OCI-LY7 (cell line): Measurements from ENCODE around the gene SEMA3G. TPM values are rescaled to one million over a fixed set of nuclear protein-coding genes. Genes with fewer than 3 reads are reported as not detected.

ENCODE experiments used
- BruUV-seq: library from RNA; stranded (reverse); fragments of 400-500 nt; replicated peaks from 2 replicates; lab custom pipeline; 2021; lab: Mats Ljungman, UMichigan
- CTCF ChIA-PET: fragments of 300-600 bp; sonication (Branson Sonifier 250); formaldehyde crosslinking; loops from one replicate; lab custom pipeline; 2022; ENCODE audit warnings: antibody characterized with exemption; ENCODE audit not compliant: unreplicated experiment; lab: Charles Lee
- POLR2A ChIA-PET: fragments of 300-600 bp; sonication (Branson Sonifier 250); formaldehyde crosslinking; loops from one replicate; lab custom pipeline; 2022; ENCODE audit warnings: antibody characterized with exemption; lab: Charles Lee
- DNase-seq: peaks from one replicate; pipeline ENCODE4 v3.0.0-alpha.2; 2015; ENCODE audit warnings: low spot score
- H2AFZ ChIP-seq: fragments of 200-600 bp; sonication (generic), shearing (Covaris generic); 2 replicates; pipeline ENCODE4 v1.6.1; 2014; ENCODE audit warnings: mild to moderate bottlenecking, antibody characterized with exemption, low read length, moderate library complexity
- H3K27ac ChIP-seq: fragments of 200-600 bp; sonication (generic); 2 replicates; pipeline ENCODE4 v1.5.1; 2014; ENCODE audit warnings: mixed run types, low read depth, mild to moderate bottlenecking, moderate library complexity, low read length, inconsistent platforms; ENCODE audit not compliant: poor library complexity, severe bottlenecking
- H3K36me3 ChIP-seq: fragments of 200-600 bp; sonication (generic); 2 replicates; pipeline ENCODE4 v1.6.1; 2014; ENCODE audit warnings: mild to moderate bottlenecking, antibody characterized with exemption, low read length, moderate library complexity, mixed read lengths; ENCODE audit not compliant: insufficient read depth
- H3K4me1 ChIP-seq: fragments of 200-600 bp; sonication (generic); 2 replicates; pipeline ENCODE4 v1.5.1; 2014; ENCODE audit warnings: mild to moderate bottlenecking, low read length; ENCODE audit not compliant: insufficient read depth, poor library complexity, severe bottlenecking
- H3K4me2 ChIP-seq: fragments of 200-600 bp; sonication (generic); 2 replicates; pipeline ENCODE4 v1.6.1; 2014; ENCODE audit warnings: mild to moderate bottlenecking, low read length
- H3K4me3 ChIP-seq: fragments of 200-600 bp; sonication (generic); 2 replicates; pipeline ENCODE4 v1.5.1; 2014; ENCODE audit warnings: mild to moderate bottlenecking, low read depth, low read length; ENCODE audit not compliant: poor library complexity, severe bottlenecking
- H3K79me2 ChIP-seq: fragments of 200-600 bp; sonication (generic); 2 replicates; pipeline ENCODE4 v1.6.1; 2016; ENCODE audit warnings: low read depth, mild to moderate bottlenecking, low read length, moderate library complexity, mixed read lengths; ENCODE audit not compliant: insufficient read depth
- H3K9me2 ChIP-seq: fragments of 200-600 bp; sonication (generic); 2 replicates; pipeline ENCODE4 v1.6.1; 2016; ENCODE audit warnings: mild to moderate bottlenecking, low read length, mixed read lengths; ENCODE audit not compliant: insufficient read depth
- H3K9me3 ChIP-seq: fragments of 200-600 bp; sonication (generic); 2 replicates; pipeline ENCODE4 v1.6.1; 2014; ENCODE audit warnings: mild to moderate bottlenecking, mixed run types, low read length, mixed read lengths
- H4K20me1 ChIP-seq: fragments of 200-600 bp; sonication (generic); 2 replicates; pipeline ENCODE4 v1.6.1; 2014; ENCODE audit warnings: mild to moderate bottlenecking, antibody characterized with exemption, low read length, moderate library complexity, mixed read lengths; ENCODE audit not compliant: insufficient read depth
- CTCF ChIP-seq: fragments of 200-600 bp; sonication (generic); conservative IDR thresholded peaks from 2 replicates; pipeline ENCODE4 v1.5.1; 2014; ENCODE audit warnings: mild to moderate bottlenecking, antibody characterized with exemption, low read length, moderate library complexity, mixed read lengths
- EZH2phosphoT487 ChIP-seq: fragments of 200-600 bp; sonication (generic); IDR thresholded peaks from 2 replicates; pipeline ENCODE4 v1.6.1; 2018; ENCODE audit warnings: low read depth, borderline replicate concordance, mild to moderate bottlenecking, mixed run types, antibody characterized with exemption, low read length, moderate library complexity, mixed read lengths
- intact Hi-C: fragments of 100-400 bp; cut with micrococcal nuclease; formaldehyde crosslinking; loops from one replicate; pipeline ENCODE4 v1.10.0; 2022; ENCODE audit not compliant: unreplicated experiment
- total RNA-seq, 2 experiments: library from RNA; depleted of rRNA in 1 of 2; stranded (reverse); fragments of >200 nt in 1 of 2; shearing (Covaris generic) in 1 of 2; gene quantifications; 2 replicates each; pipeline ENCODE4 v1.2.3, GENCODE V29; 2014 to 2022

Gene SEMA3G
- total RNA-seq, 2 experiments from 2014 or later = not detected

- DNase-seq = peak; percentile 82
- BruUV-seq = no TSS peak
These were observed 59.7 kb downstream of the SEMA3G start for GRCh38 chr3:52385157-52385556.

GRCh38 chr3:52384019-52384761 lies 60.7 kb downstream of the SEMA3G start:
- CTCF ChIA-PET = interaction anchor here (1.0 to 1.2 kb wide), 3 partner anchors 30 to 95 kb away, joined by 3 to 5 read pairs (median 4); no protein-coding TSS in a partner anchor
- H4K20me1 ChIP-seq = no peaks in the 10 kb centered on the region
- H3K9me2 ChIP-seq = no peaks in the 10 kb centered on the region
- TF ChIP-seq CTCF (no peak), EZH2phosphoT487 (no peak)
- H3K9me3 ChIP-seq = no peaks in the 10 kb centered on the region
- intact Hi-C loops = no loop called here
- DNase-seq = no peak
- H3K4me2 ChIP-seq = no peak overlapping the region
- H3K27ac ChIP-seq = no peak overlapping the region
- no peaks in the 10 kb centered on the region for H3K36me3 ChIP-seq
- H3K4me1 ChIP-seq = no peaks in the 10 kb centered on the region
- no peak overlapping the region for H2AFZ ChIP-seq
- H3K79me2 ChIP-seq = no peaks in the 10 kb centered on the region
- POLR2A ChIA-PET = interaction anchor here (1.6 kb wide), 1 partner anchor 159 kb away, joined by 4 read pairs; the partner anchor contains the start of gene TLR9
- no peak overlapping the region for H3K4me3 ChIP-seq
- no TSS peak for BruUV-seq

More at GRCh38 chr3:52385157-52385556, 59.7 kb downstream of the SEMA3G start:
- H2AFZ ChIP-seq = no peak overlapping the region
- intact Hi-C loops = loop anchor here (1.0 kb wide), 2 partner anchors 34 to 94 kb away; no protein-coding TSS in a partner anchor
- ChIA-PET POLR2A (no interaction called here), CTCF (interaction anchor here (0.5 to 1.2 kb wide), 6 partner anchors 24 to 96 kb away, joined by 3 to 5 read pairs (median 4); partner anchors contain the start of gene SEMA3G)
- no peaks in the 10 kb centered on the region for H3K79me2 ChIP-seq
- no peaks in the 10 kb centered on the region for H3K36me3 ChIP-seq
- no peak overlapping the region for H3K4me3 ChIP-seq
- no peak overlapping the region for H3K4me2 ChIP-seq
- TF ChIP-seq CTCF (peak; percentile 90), EZH2phosphoT487 (no peak)
- no peaks in the 10 kb centered on the region for H3K9me3 ChIP-seq
- no peak overlapping the region for H3K27ac ChIP-seq
- no peaks in the 10 kb centered on the region for H3K4me1 ChIP-seq
- no peaks in the 10 kb centered on the region for H3K9me2 ChIP-seq
- no peaks in the 10 kb centered on the region for H4K20me1 ChIP-seq

GRCh38 chr3:52383446-52383845 lies 61.5 kb downstream of the SEMA3G start:
- H3K9me2 ChIP-seq = no peaks in the 10 kb centered on the region
- BruUV-seq = no TSS peak
- POLR2A ChIA-PET = interaction anchor here (1.6 kb wide), 1 partner anchor 158 kb away, joined by 4 read pairs; the partner anchor contains the start of gene TLR9
- no peak overlapping the region for H3K4me3 ChIP-seq
- no peaks in the 10 kb centered on the region for H3K79me2 ChIP-seq
- no peak overlapping the region for H2AFZ ChIP-seq
- H3K4me2 ChIP-seq = no peak overlapping the region
- TF ChIP-seq EZH2phosphoT487 (no peak), CTCF (no peak)
- CTCF ChIA-PET = no interaction called here
- no peak for DNase-seq
- H4K20me1 ChIP-seq = no peaks in the 10 kb centered on the region
- H3K9me3 ChIP-seq = no peaks in the 10 kb centered on the region
- no peaks in the 10 kb centered on the region for H3K36me3 ChIP-seq
- H3K4me1 ChIP-seq = no peaks in the 10 kb centered on the region
- H3K27ac ChIP-seq = no peak overlapping the region
- intact Hi-C loops = no loop called here
